AG08396 (cell line): ENCODE results near the gene MAPKAPK2.
"Not testable (repeated sequence)": the region's sequence is repeated elsewhere in the genome, so short reads cannot be mapped to it uniquely, and the experiment has no call there.

Source experiments
- DNase-seq: peaks from one replicate; pipeline ENCODE4 v3.0.0; 2012; ENCODE audit warnings: low spot score, mixed read lengths

Gene MAPKAPK2

GRCh38 chr1:206684478-206685333 lies at the start of gene MAPKAPK2:
Gene MAPKAPK2 (plus strand): TSS chr1:206684905. CDS start chr1:206685230, 325 bp downstream.
- peak; percentile 96 for DNase-seq

- DNase-seq = peak; percentile 97
Observed at GRCh38 chr1:206635080-206635977, 49.4 kb upstream of the MAPKAPK2 start, which contains the start of gene DYRK3. Gene DYRK3 (plus strand): TSS chr1:206635536. CDS start chr1:206635704, 168 bp downstream.

GRCh38 chr1:206635978-206636345 lies 48.7 kb upstream of the MAPKAPK2 start:
- no peak for DNase-seq

GRCh38 chr1:206636671-206637070 lies 48.0 kb upstream of the MAPKAPK2 start:
- no peak for DNase-seq

GRCh38 chr1:206637605-206638004 lies 47.1 kb upstream of the MAPKAPK2 start:
- DNase-seq = no peak

GRCh38 chr1:206642074-206642473 lies 42.6 kb upstream of the MAPKAPK2 start:
- not testable (repeated sequence) for DNase-seq

- no peak for DNase-seq
Observed at GRCh38 chr1:206643118-206643698, 41.5 kb upstream of the MAPKAPK2 start.

- no peak for DNase-seq
Observed at GRCh38 chr1:206646504-206646903, 38.2 kb upstream of the MAPKAPK2 start.

- DNase-seq = no peak
Observed at GRCh38 chr1:206647224-206647623, 37.5 kb upstream of the MAPKAPK2 start.

GRCh38 chr1:206649261-206649921 lies 35.3 kb upstream of the MAPKAPK2 start:
- no peak for DNase-seq

GRCh38 chr1:206651014-206651413 lies 33.7 kb upstream of the MAPKAPK2 start:
- no peak for DNase-seq

- no peak for DNase-seq
Observed at GRCh38 chr1:206651958-206652890, 32.5 kb upstream of the MAPKAPK2 start.

- DNase-seq = no peak
Observed at GRCh38 chr1:206653715-206654459, 30.8 kb upstream of the MAPKAPK2 start.

- DNase-seq = no peak
Observed at GRCh38 chr1:206654828-206655227, 29.9 kb upstream of the MAPKAPK2 start.

- no peak for DNase-seq
Observed at GRCh38 chr1:206655471-206655882, 29.2 kb upstream of the MAPKAPK2 start.

- no peak for DNase-seq
Observed at GRCh38 chr1:206656936-206657335, 27.8 kb upstream of the MAPKAPK2 start.

GRCh38 chr1:206657751-206658150 lies 27.0 kb upstream of the MAPKAPK2 start:
- no peak for DNase-seq

GRCh38 chr1:206658264-206658980 lies 26.3 kb upstream of the MAPKAPK2 start:
- peak; percentile 49 for DNase-seq

GRCh38 chr1:206658981-206659273 lies 25.8 kb upstream of the MAPKAPK2 start:
- DNase-seq = no peak
